Liver (tissue), 3 donors: ENCODE measurements around the gene DNPEP.

Experiments used
- EGR1 ChIP-seq, 2 donors: IDR thresholded peaks; 2 replicates each; pipeline ENCODE4 v1.6.1; 2016 to 2018; ENCODE audit warnings: antibody characterized with exemption in 2 of 2, low read depth in 2 of 2
- FOXA1 ChIP-seq: IDR thresholded peaks from 2 replicates; pipeline ENCODE4 v1.6.1; 2016; ENCODE audit warnings: antibody characterized with exemption
- GABPA ChIP-seq, 2 donors: IDR thresholded peaks in 1 of 2; conservative IDR thresholded peaks in 1 of 2; 2 replicates each; pipeline ENCODE4 v1.6.1; 2016; ENCODE audit warnings: antibody characterized with exemption in 2 of 2, mild to moderate bottlenecking in 1 of 2, moderate library complexity in 1 of 2
- JUND ChIP-seq, 2 donors: IDR thresholded peaks; 2 replicates each; pipeline ENCODE4 v1.6.1; 2016; ENCODE audit warnings: antibody characterized with exemption in 2 of 2
- NR2F2 ChIP-seq: IDR thresholded peaks from 2 replicates; pipeline ENCODE4 v1.6.1; 2016; ENCODE audit warnings: antibody characterized with exemption
- RAD21 ChIP-seq, 2 donors: IDR thresholded peaks; 2 replicates each; pipeline ENCODE4 v1.6.1; 2016; ENCODE audit warnings: antibody characterized with exemption in 2 of 2, mild to moderate bottlenecking in 2 of 2
- SP1 ChIP-seq: IDR thresholded peaks from 2 replicates; pipeline ENCODE4 v1.6.1; 2018; ENCODE audit warnings: antibody characterized with exemption, mild to moderate bottlenecking
- TAF1 ChIP-seq: conservative IDR thresholded peaks from 2 replicates; pipeline ENCODE4 v1.6.1; 2016; ENCODE audit warnings: antibody characterized with exemption, mild to moderate bottlenecking
- YY1 ChIP-seq: IDR thresholded peaks from 2 replicates; pipeline ENCODE4 v1.6.1; 2016; ENCODE audit warnings: antibody characterized with exemption, mild to moderate bottlenecking
- TF ChIP-seq, protein P1 (sequence below): fragments of 150-350 bp; IDR thresholded peaks from 2 replicates; pipeline ENCODE4 v1.5.1; 2017; ENCODE audit warnings: improper control_type of control experiment, low read depth, low read length; ENCODE audit not compliant: missing input control
- TF ChIP-seq, protein P2 (sequence below): IDR thresholded peaks from 2 replicates; pipeline ENCODE4 v1.6.1; 2016; ENCODE audit warnings: antibody characterized with exemption
- TF ChIP-seq, protein P3 (sequence below): IDR thresholded peaks from 2 replicates; pipeline ENCODE4 v1.6.1; 2016; ENCODE audit warnings: antibody characterized with exemption, mild to moderate bottlenecking
- TF ChIP-seq, protein P4 (sequence below): IDR thresholded peaks from 2 replicates; pipeline ENCODE4 v1.6.1; 2016; ENCODE audit warnings: antibody characterized with exemption
- donor health status: healthy.
- donor health status: healthy.

DNA sequence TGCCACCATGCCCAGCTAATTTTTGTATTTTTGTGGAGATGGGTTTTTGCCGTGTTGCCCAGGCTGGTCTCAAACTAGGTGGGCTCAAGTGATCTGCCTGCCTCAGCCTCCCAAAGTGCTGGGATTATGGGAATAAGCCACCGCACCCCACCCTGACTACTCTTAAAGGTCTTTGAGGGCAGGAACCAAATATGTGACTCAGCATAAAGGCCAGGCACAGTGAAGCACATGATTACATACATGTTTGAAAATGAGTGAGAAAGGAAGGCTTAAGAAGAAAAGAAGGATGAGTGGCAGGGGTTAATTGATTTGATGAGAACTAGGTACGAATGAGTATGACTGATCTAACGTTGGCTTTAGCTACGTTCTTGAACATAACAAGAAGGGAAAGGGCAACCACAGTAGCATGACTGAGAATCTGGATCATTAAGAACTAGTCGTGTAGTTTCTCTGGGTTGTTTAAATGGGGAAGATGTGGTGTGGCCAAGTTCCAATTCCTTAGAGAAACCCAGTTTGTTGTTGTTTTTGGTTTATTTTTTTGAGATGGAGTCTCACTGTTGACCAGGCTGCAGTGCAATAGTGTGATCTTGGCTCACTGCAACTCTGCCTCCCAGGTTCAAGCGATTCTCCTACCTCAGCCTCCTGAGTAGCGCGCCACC lies 61.9 kb downstream of the DNPEP start:
- TF ChIP-seq NR2F2 (no peak), SP1 (no peak), TAF1 (no peak), EGR1 (IDR thresholded peaks at IDR 0.05; ENCODE audit: low read depth in 2 of 2) (no peak), FOXA1 (no peak), JUND (IDR thresholded peaks at IDR 0.05) (no peak), YY1 (no peak), GABPA (IDR thresholded peaks at IDR 0.05 in 1 of 2, conservative IDR thresholded peaks at IDR 0.05 in 1 of 2) (no peak), RAD21 (IDR thresholded peaks at IDR 0.05) (no peak)
- TF ChIP-seq, protein P1, sequence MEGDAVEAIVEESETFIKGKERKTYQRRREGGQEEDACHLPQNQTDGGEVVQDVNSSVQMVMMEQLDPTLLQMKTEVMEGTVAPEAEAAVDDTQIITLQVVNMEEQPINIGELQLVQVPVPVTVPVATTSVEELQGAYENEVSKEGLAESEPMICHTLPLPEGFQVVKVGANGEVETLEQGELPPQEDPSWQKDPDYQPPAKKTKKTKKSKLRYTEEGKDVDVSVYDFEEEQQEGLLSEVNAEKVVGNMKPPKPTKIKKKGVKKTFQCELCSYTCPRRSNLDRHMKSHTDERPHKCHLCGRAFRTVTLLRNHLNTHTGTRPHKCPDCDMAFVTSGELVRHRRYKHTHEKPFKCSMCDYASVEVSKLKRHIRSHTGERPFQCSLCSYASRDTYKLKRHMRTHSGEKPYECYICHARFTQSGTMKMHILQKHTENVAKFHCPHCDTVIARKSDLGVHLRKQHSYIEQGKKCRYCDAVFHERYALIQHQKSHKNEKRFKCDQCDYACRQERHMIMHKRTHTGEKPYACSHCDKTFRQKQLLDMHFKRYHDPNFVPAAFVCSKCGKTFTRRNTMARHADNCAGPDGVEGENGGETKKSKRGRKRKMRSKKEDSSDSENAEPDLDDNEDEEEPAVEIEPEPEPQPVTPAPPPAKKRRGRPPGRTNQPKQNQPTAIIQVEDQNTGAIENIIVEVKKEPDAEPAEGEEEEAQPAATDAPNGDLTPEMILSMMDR = no peak
- TF ChIP-seq, protein P2, sequence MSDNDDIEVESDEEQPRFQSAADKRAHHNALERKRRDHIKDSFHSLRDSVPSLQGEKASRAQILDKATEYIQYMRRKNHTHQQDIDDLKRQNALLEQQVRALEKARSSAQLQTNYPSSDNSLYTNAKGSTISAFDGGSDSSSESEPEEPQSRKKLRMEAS = no peak
- TF ChIP-seq, protein P3, sequence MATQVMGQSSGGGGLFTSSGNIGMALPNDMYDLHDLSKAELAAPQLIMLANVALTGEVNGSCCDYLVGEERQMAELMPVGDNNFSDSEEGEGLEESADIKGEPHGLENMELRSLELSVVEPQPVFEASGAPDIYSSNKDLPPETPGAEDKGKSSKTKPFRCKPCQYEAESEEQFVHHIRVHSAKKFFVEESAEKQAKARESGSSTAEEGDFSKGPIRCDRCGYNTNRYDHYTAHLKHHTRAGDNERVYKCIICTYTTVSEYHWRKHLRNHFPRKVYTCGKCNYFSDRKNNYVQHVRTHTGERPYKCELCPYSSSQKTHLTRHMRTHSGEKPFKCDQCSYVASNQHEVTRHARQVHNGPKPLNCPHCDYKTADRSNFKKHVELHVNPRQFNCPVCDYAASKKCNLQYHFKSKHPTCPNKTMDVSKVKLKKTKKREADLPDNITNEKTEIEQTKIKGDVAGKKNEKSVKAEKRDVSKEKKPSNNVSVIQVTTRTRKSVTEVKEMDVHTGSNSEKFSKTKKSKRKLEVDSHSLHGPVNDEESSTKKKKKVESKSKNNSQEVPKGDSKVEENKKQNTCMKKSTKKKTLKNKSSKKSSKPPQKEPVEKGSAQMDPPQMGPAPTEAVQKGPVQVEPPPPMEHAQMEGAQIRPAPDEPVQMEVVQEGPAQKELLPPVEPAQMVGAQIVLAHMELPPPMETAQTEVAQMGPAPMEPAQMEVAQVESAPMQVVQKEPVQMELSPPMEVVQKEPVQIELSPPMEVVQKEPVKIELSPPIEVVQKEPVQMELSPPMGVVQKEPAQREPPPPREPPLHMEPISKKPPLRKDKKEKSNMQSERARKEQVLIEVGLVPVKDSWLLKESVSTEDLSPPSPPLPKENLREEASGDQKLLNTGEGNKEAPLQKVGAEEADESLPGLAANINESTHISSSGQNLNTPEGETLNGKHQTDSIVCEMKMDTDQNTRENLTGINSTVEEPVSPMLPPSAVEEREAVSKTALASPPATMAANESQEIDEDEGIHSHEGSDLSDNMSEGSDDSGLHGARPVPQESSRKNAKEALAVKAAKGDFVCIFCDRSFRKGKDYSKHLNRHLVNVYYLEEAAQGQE = no peak
- TF ChIP-seq, protein P4, sequence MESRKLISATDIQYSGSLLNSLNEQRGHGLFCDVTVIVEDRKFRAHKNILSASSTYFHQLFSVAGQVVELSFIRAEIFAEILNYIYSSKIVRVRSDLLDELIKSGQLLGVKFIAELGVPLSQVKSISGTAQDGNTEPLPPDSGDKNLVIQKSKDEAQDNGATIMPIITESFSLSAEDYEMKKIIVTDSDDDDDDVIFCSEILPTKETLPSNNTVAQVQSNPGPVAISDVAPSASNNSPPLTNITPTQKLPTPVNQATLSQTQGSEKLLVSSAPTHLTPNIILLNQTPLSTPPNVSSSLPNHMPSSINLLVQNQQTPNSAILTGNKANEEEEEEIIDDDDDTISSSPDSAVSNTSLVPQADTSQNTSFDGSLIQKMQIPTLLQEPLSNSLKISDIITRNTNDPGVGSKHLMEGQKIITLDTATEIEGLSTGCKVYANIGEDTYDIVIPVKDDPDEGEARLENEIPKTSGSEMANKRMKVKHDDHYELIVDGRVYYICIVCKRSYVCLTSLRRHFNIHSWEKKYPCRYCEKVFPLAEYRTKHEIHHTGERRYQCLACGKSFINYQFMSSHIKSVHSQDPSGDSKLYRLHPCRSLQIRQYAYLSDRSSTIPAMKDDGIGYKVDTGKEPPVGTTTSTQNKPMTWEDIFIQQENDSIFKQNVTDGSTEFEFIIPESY = no peak
